ENCODE results near the gene UXS1.
A peak's percentile ranks its signal among the peaks of the same experiment; 100 is the strongest.

UXS1 gene

GRCh38 chr2:106073678-106074406 lies 120.3 kb downstream of the UXS1 start:
- no peak for DNase-seq

- DNase-seq: no peak
These were observed 123.9 kb downstream of the UXS1 start for GRCh38 chr2:106070181-106070580.

- no peak for DNase-seq
These were observed 125.7 kb downstream of the UXS1 start for GRCh38 chr2:106068451-106068850.

GRCh38 chr2:106065983-106066820 lies 127.9 kb downstream of the UXS1 start:
- DNase-seq: no peak

GRCh38 chr2:106065268-106065982 lies 128.7 kb downstream of the UXS1 start:
- no peak for DNase-seq

GRCh38 chr2:106063181-106063580 lies 130.9 kb downstream of the UXS1 start:
- DNase-seq: no peak

- DNase-seq: no peak
These were observed 131.5 kb downstream of the UXS1 start for GRCh38 chr2:106062627-106063026.

GRCh38 chr2:106061611-106062349 lies 132.3 kb downstream of the UXS1 start:
- no peak for DNase-seq

GRCh38 chr2:106059416-106060065 lies 134.6 kb downstream of the UXS1 start:
- no peak for DNase-seq

- no peak for DNase-seq
These were observed 135.5 kb downstream of the UXS1 start for GRCh38 chr2:106058469-106059137.

GRCh38 chr2:106057206-106057605 lies 136.9 kb downstream of the UXS1 start:
- DNase-seq: peak; percentile 10

GRCh38 chr2:106054880-106055655 lies 139.0 kb downstream of the UXS1 start:
- DNase-seq: no peak

GRCh38 chr2:106054321-106054720 lies 139.8 kb downstream of the UXS1 start:
- no peak for DNase-seq

- no peak for DNase-seq
These were observed 140.5 kb downstream of the UXS1 start for GRCh38 chr2:106053581-106053980.

GRCh38 chr2:106053116-106053515 lies 141.0 kb downstream of the UXS1 start:
- no peak for DNase-seq

GRCh38 chr2:106044859-106045258 lies 149.2 kb downstream of the UXS1 start:
- DNase-seq: no peak

GRCh38 chr2:106044021-106044420 lies 150.1 kb downstream of the UXS1 start:
- no peak for DNase-seq

All from NCI-H510A treated with DMSO at 0.1 percent for 48 hours (cell line).